ENCODE results near the gene PHF21A. TPM values are rescaled to one million over a fixed set of nuclear protein-coding genes. Genes with fewer than 3 reads are reported as not detected.
"Not testable (repeated sequence)": the region's sequence is repeated elsewhere in the genome, so short reads cannot be mapped to it uniquely, and the experiment has no call there.

Gene PHF21A
- total and polyA plus RNA-seq, 7 experiments from 2014 or later = 7.2 to 88.5 (median 54.5) TPM

DNA sequence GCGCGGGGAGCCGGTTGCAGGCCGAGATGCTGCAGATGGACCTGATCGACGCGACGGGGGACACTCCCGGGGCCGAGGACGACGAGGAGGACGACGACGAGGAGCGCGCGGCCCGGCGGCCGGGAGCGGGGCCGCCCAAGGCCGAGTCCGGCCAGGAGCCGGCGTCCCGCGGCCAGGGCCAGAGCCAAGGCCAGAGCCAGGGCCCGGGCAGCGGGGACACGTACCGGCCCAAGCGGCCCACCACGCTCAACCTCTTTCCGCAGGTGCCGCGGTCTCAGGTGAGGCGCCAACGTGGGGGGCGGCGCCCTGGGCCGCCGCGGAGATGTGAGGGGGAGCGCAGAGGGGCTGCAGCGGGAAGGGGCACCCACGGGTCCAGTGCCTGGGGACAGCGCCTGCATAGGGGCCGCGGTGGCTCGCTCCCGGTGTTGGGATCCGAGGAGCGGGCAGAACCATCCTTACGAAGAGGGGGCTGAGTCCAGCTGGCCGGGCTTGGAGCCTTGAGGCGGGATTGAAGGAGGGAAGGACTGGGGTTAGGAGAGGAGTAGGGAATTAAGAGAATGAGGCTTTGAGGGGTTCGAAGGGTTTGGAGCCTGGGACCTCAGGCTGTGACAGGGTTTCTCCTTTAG is 221.0 kb downstream of the PHF21A start:
- POLR2A ChIA-PET; H3K4me3 ChIP-seq (ENCODE audit: low read length); CTCF ChIA-PET; H3K36me3 ChIP-seq (ENCODE audit: control insufficient read depth in 2 of 3, insufficient read depth in 3 of 3, low read length in 3 of 3); H3K4me1 ChIP-seq (ENCODE audit: control insufficient read depth in 2 of 2, insufficient read depth in 2 of 2, low read length in 2 of 2); ATAC-seq; H3K27me3 ChIP-seq (ENCODE audit: control insufficient read depth in 2 of 2, insufficient read depth in 2 of 2, low read length in 2 of 2); intact Hi-C loops (cut with micrococcal nuclease); H3K9me3 Mint-ChIP-seq; DNase-seq; H3K36me3 Mint-ChIP-seq; H3K4me1 Mint-ChIP-seq; H3K27ac ChIP-seq (ENCODE audit: low read depth, low read length); H3K9me3 ChIP-seq (ENCODE audit: control insufficient read depth in 2 of 3, low read length in 3 of 3): not testable (repeated sequence)
- peak overlapping the region in 1 of 9 donors; percentile 51 for H3K27ac Mint-ChIP-seq
- H3K27me3 Mint-ChIP-seq = peaks cover 19 to 45% (median 29%) of the 10 kb centered on the region in 5 donors
- H3K4me3 Mint-ChIP-seq = peak overlapping the region in 9 of 10 donors; percentile 40 to 79 (median 65)

DNA sequence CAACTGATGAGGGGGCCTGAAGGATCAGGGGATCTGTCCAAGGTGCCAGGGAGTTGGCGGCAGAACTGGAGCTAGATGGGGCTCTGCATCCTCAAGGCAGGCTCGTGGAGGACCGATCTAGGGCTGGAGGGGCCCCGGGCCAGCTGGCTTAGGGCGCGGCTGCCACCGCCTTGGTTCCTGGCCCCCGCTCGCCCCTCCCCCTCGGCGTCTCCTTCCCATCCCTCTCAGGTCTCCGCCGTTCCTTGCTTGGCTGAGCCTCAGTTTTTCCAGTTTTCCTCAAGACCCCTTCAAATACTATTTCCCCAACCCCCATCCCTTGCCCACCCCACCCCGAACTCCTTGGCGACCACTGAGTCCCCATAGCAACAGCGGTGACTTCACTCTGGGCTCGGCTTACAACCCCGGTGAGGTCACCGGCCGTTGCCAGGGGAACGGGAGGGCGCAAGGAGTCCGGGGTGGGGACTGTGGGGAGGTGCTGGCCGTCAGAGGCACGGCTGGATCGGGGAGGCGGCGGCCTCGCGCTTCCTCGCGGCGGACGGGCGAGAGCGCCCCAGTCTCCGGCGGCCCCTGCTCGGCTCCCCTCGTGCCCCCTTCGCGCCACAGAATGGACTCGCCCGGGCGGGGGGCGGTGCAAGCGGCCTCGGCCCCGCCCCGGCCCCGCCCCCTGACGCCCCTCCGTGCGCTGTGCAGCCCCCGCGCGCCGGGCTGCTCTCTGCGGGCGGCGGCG is 221.6 kb downstream of the PHF21A start:
- H3K9me3 Mint-ChIP-seq = peaks cover 0 to 3% (median 0%) of the 10 kb centered on the region in 11 donors
- intact Hi-C loops (cut with micrococcal nuclease) = loop anchor here (1.0 kb wide), 2 partner anchors 14 to 19 kb away; partner anchors contain the start of gene MAPK8IP1 (in 2 of the 2)
- Histone ChIP-seq H3K4me3 (ENCODE audit: low read length) (peak overlapping the region; percentile 37), H3K36me3 (ENCODE audit: control insufficient read depth in 2 of 3, insufficient read depth in 3 of 3, low read length in 3 of 3) (no peaks in the 10 kb centered on the region), H3K27ac (ENCODE audit: low read depth, low read length) (peak overlapping the region; percentile 21), H3K4me1 (ENCODE audit: control insufficient read depth in 2 of 2, insufficient read depth in 2 of 2, low read length in 2 of 2) (peaks cover 7 to 9% of the 10 kb centered on the region in 2 donors), H3K27me3 (ENCODE audit: control insufficient read depth in 2 of 2, insufficient read depth in 2 of 2, low read length in 2 of 2) (peaks cover 0 to 5% of the 10 kb centered on the region in 2 donors), H3K9me3 (ENCODE audit: control insufficient read depth in 2 of 3, low read length in 3 of 3) (no peaks in the 10 kb centered on the region)
- peaks cover 25 to 48% (median 35%) of the 10 kb centered on the region in 5 donors for H3K27me3 Mint-ChIP-seq
- H3K27ac Mint-ChIP-seq = no peak overlapping the region
- peak; percentile 83 for ATAC-seq
- peak overlapping the region; percentile 35 to 79 (median 64) for H3K4me3 Mint-ChIP-seq
- ChIA-PET CTCF (no interaction called here), POLR2A (no interaction called here)
- H3K36me3 Mint-ChIP-seq = no peaks in the 10 kb centered on the region
- H3K4me1 Mint-ChIP-seq = peaks cover 0 to 9% (median 4%) of the 10 kb centered on the region in 7 donors
- peak in 6 of 9 donors; percentile 19 to 70 (median 42) for DNase-seq

- Mint-ChIP-seq H3K9me3 (peaks cover 0 to 3% (median 0%) of the 10 kb centered on the region in 11 donors), H3K4me1 (peaks cover 0 to 8% (median 4%) of the 10 kb centered on the region in 7 donors), H3K27me3 (peaks cover 29 to 48% (median 38%) of the 10 kb centered on the region in 5 donors), H3K27ac (no peak overlapping the region), H3K4me3 (peak overlapping the region; percentile 35 to 79 (median 64)), H3K36me3 (no peaks in the 10 kb centered on the region)
- H3K4me3 ChIP-seq (ENCODE audit: low read length) = no peak overlapping the region
- no peaks in the 10 kb centered on the region for H3K9me3 ChIP-seq (ENCODE audit: control insufficient read depth in 2 of 3, low read length in 3 of 3)
- no peak overlapping the region for H3K27ac ChIP-seq (ENCODE audit: low read depth, low read length)
- intact Hi-C loops (cut with micrococcal nuclease) = loop anchor here (1.0 kb wide), 2 partner anchors 14 to 19 kb away; partner anchors contain the start of gene MAPK8IP1 (in 2 of the 2)
- H3K27me3 ChIP-seq (ENCODE audit: control insufficient read depth in 2 of 2, insufficient read depth in 2 of 2, low read length in 2 of 2) = peaks cover 0 to 5% of the 10 kb centered on the region in 2 donors
- ATAC-seq (no peak), DNase-seq (no peak)
- POLR2A ChIA-PET = no interaction called here
- H3K4me1 ChIP-seq (ENCODE audit: control insufficient read depth in 2 of 2, insufficient read depth in 2 of 2, low read length in 2 of 2) = peaks cover 7 to 9% of the 10 kb centered on the region in 2 donors
- H3K36me3 ChIP-seq (ENCODE audit: control insufficient read depth in 2 of 3, insufficient read depth in 3 of 3, low read length in 3 of 3) = no peaks in the 10 kb centered on the region
- CTCF ChIA-PET = no interaction called here
Observed at GRCh38 chr11:45899086-45899447, 222.2 kb downstream of the PHF21A start.

GRCh38 chr11:45897556-45897955 is 223.7 kb downstream of the PHF21A start:
- no peak for DNase-seq
- H3K9me3 ChIP-seq (ENCODE audit: control insufficient read depth in 2 of 3, low read length in 3 of 3) = no peaks in the 10 kb centered on the region
- no peak overlapping the region for H3K27ac ChIP-seq (ENCODE audit: low read depth, low read length)
- intact Hi-C loops (cut with micrococcal nuclease) = no loop called here
- peaks cover 31 to 48% (median 42%) of the 10 kb centered on the region in 5 donors for H3K27me3 Mint-ChIP-seq
- H3K36me3 Mint-ChIP-seq = peaks cover 0 to under 1% (median 0%) of the 10 kb centered on the region in 5 donors
- H3K4me3 ChIP-seq (ENCODE audit: low read length) = no peak overlapping the region
- peaks cover 0 to 8% (median 4%) of the 10 kb centered on the region in 7 donors for H3K4me1 Mint-ChIP-seq
- H3K36me3 ChIP-seq (ENCODE audit: control insufficient read depth in 2 of 3, insufficient read depth in 3 of 3, low read length in 3 of 3) = no peaks in the 10 kb centered on the region
- H3K9me3 Mint-ChIP-seq = peaks cover 0 to 3% (median 0%) of the 10 kb centered on the region in 11 donors
- peaks cover 7 to 9% of the 10 kb centered on the region in 2 donors for H3K4me1 ChIP-seq (ENCODE audit: control insufficient read depth in 2 of 2, insufficient read depth in 2 of 2, low read length in 2 of 2)
- H3K27me3 ChIP-seq (ENCODE audit: control insufficient read depth in 2 of 2, insufficient read depth in 2 of 2, low read length in 2 of 2) = peaks cover 0 to 5% of the 10 kb centered on the region in 2 donors
- ATAC-seq = no peak
- H3K4me3 Mint-ChIP-seq = peak overlapping the region in 1 of 10 donors; percentile 7
- ChIA-PET POLR2A (no interaction called here), CTCF (interaction anchor here (0.6 kb wide), 1 partner anchor 38 kb away, joined by 4 read pairs; no protein-coding TSS in a partner anchor)
- no peak overlapping the region for H3K27ac Mint-ChIP-seq

- H3K4me3 Mint-ChIP-seq = no peak overlapping the region
- no peak for ATAC-seq
- DNase-seq = no peak
- Histone ChIP-seq H3K36me3 (ENCODE audit: control insufficient read depth in 2 of 3, insufficient read depth in 3 of 3, low read length in 3 of 3) (no peaks in the 10 kb centered on the region), H3K4me3 (ENCODE audit: low read length) (no peak overlapping the region), H3K4me1 (ENCODE audit: control insufficient read depth in 2 of 2, insufficient read depth in 2 of 2, low read length in 2 of 2) (peaks cover 7 to 9% of the 10 kb centered on the region in 2 donors), H3K27me3 (ENCODE audit: control insufficient read depth in 2 of 2, insufficient read depth in 2 of 2, low read length in 2 of 2) (peaks cover 0 to 5% of the 10 kb centered on the region in 2 donors), H3K27ac (ENCODE audit: low read depth, low read length) (no peak overlapping the region), H3K9me3 (ENCODE audit: control insufficient read depth in 2 of 3, low read length in 3 of 3) (no peaks in the 10 kb centered on the region)
- H3K4me1 Mint-ChIP-seq = peaks cover 0 to 8% (median 4%) of the 10 kb centered on the region in 7 donors
- H3K27me3 Mint-ChIP-seq = peaks cover 36 to 51% (median 43%) of the 10 kb centered on the region in 5 donors
- H3K36me3 Mint-ChIP-seq = peaks cover 0 to 4% (median 0%) of the 10 kb centered on the region in 5 donors
- peaks cover 0 to 3% (median 0%) of the 10 kb centered on the region in 11 donors for H3K9me3 Mint-ChIP-seq
- intact Hi-C loops (cut with micrococcal nuclease) = no loop called here
- H3K27ac Mint-ChIP-seq = no peak overlapping the region
- ChIA-PET CTCF (no interaction called here), POLR2A (no interaction called here)
Observed at GRCh38 chr11:45896422-45896984, 224.8 kb downstream of the PHF21A start.

DNA sequence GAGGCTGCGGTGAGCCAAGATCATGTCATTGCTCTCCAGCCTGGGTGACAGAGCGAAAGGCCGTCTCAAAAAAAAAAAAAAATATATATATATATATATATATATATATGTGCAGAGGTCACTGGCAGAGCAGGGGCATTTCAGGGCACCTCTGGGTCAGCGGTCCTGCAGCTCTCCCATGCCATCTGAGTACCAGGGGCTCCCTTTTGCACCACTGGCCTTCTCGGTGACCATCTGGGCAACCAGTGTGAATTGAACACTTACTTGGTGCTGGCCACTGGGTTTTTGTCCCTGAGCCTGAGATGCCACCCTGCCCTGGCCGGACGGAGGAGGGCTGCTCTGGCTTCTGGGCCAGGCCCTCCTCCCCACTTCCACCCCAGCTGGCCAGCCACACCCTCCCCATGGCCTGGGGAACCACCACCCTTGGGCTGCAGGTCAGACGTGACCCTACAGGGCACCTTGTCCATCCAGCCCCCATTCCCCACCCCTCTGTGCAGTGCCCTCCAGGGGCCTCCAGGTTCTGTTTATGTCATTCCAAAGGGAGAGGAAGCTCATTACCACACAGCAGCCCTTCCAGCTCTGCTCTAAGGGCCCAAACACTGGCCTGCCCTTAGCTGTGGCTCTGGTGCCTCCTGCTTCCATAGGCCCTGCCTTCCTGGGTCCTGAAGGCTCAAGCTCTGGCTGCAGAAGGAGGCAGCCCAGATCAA is 225.5 kb downstream of the PHF21A start:
- H3K27ac Mint-ChIP-seq = no peak overlapping the region
- H3K4me1 Mint-ChIP-seq = peaks cover 0 to 8% (median 4%) of the 10 kb centered on the region in 7 donors
- no peaks in the 10 kb centered on the region for H3K36me3 ChIP-seq (ENCODE audit: control insufficient read depth in 2 of 3, insufficient read depth in 3 of 3, low read length in 3 of 3)
- peaks cover 0 to 3% (median 0%) of the 10 kb centered on the region in 11 donors for H3K9me3 Mint-ChIP-seq
- intact Hi-C loops (cut with micrococcal nuclease) = no loop called here
- POLR2A ChIA-PET = no interaction called here
- peaks cover 33 to 46% (median 38%) of the 10 kb centered on the region in 5 donors for H3K27me3 Mint-ChIP-seq
- no peak overlapping the region for H3K4me3 Mint-ChIP-seq
- DNase-seq (no peak), ATAC-seq (no peak)
- peaks cover 0 to 5% of the 10 kb centered on the region in 2 donors for H3K27me3 ChIP-seq (ENCODE audit: control insufficient read depth in 2 of 2, insufficient read depth in 2 of 2, low read length in 2 of 2)
- no peak overlapping the region for H3K27ac ChIP-seq (ENCODE audit: low read depth, low read length)
- no peaks in the 10 kb centered on the region for H3K9me3 ChIP-seq (ENCODE audit: control insufficient read depth in 2 of 3, low read length in 3 of 3)
- peaks cover 7 to 9% of the 10 kb centered on the region in 2 donors for H3K4me1 ChIP-seq (ENCODE audit: control insufficient read depth in 2 of 2, insufficient read depth in 2 of 2, low read length in 2 of 2)
- H3K36me3 Mint-ChIP-seq = peaks cover 0 to 4% (median 0%) of the 10 kb centered on the region in 5 donors
- CTCF ChIA-PET = no interaction called here
- no peak overlapping the region for H3K4me3 ChIP-seq (ENCODE audit: low read length)
